Measurements from ENCODE around the gene PRMT9. TPM values are rescaled to one million over a fixed set of nuclear protein-coding genes. Genes with fewer than 3 reads are reported as not detected.

Gene PRMT9
- total and polyA plus RNA-seq, 2 of the 4 experiments (the other 2 are of a cell fraction): 5.0 to 14.2 TPM

GRCh38 chr4:147599206-147599605, 84.8 kb downstream of the PRMT9 start:
- Histone ChIP-seq H2BK120ac (ENCODE audit: low read depth, low read length) (peak overlapping the region; percentile 93), H4K20me1 (ENCODE audit: insufficient read depth, low read length) (no peaks in the 10 kb centered on the region), H4K8ac (ENCODE audit: low read depth in 2 of 2, low read length in 2 of 2) (peak overlapping the region; percentile 85 to 86; a peak in 3 of 4 replicates), H2AK5ac (ENCODE audit: low read depth, low read length) (peak overlapping the region; percentile 89), H3K27ac (ENCODE audit: insufficient read depth, low read length) (peak overlapping the region; percentile 71; the same call in 1 of the 2 replicates), H3K36me3 (ENCODE audit: control insufficient read depth, insufficient read depth, low read length) (no peaks in the 10 kb centered on the region), H3K18ac (ENCODE audit: low read depth, low read length) (peak overlapping the region; percentile 78), H3K79me1 (ENCODE audit: low read depth in 1 of 2, low read length in 2 of 2) (peaks cover 0 to 4% of the 10 kb centered on the region in 2 experiments; a peak in 1 of 4 replicates), H2BK20ac (ENCODE audit: low read depth, low read length) (peak overlapping the region; percentile 92), H3K9me1 (ENCODE audit: insufficient read depth, low read length) (peaks cover 14% of the 10 kb centered on the region), H2AFZ (replicated peaks; ENCODE audit: low read length, poor library complexity) (peak overlapping the region; percentile 74), H2BK5ac (ENCODE audit: low read depth, low read length, poor library complexity, severe bottlenecking) (peak overlapping the region; percentile 93), H3K4me3 (ENCODE audit: insufficient read depth, low read depth, low read length) (no peak overlapping the region), H3K4me2 (ENCODE audit: low read depth, low read length) (peak overlapping the region; percentile 56; the same call in 1 of the 2 replicates), H3K56ac (ENCODE audit: extremely low read depth, insufficient read depth, low read length) (peak overlapping the region; percentile 28; the same call in 1 of the 2 replicates), H4K5ac (ENCODE audit: low read depth, low read length) (peak overlapping the region; percentile 96), H2AK9ac (replicated peaks; ENCODE audit: low read depth, low read length, poor library complexity) (peak overlapping the region; percentile 88), H3K4me1 (ENCODE audit: control insufficient read depth, insufficient read depth, low read length) (peaks cover 16% of the 10 kb centered on the region), H2BK15ac (ENCODE audit: low read depth, low read length) (peak overlapping the region; percentile 77; the same call in 1 of the 3 replicates), H4K91ac (ENCODE audit: insufficient read depth, low read depth, low read length) (peak overlapping the region; percentile 94), H3K27me3 (ENCODE audit: control insufficient read depth, insufficient read depth, low read length) (no peaks in the 10 kb centered on the region), H3K23ac (ENCODE audit: low read depth, low read length) (peak overlapping the region; percentile 69), H3K4ac (ENCODE audit: low read depth, low read length) (peak overlapping the region; percentile 83), H3K9ac (ENCODE audit: low read depth, low read length) (no peak overlapping the region), H3K9me3 (ENCODE audit: control insufficient read depth, insufficient read depth, low read length) (no peaks in the 10 kb centered on the region), H3K14ac (replicated peaks; ENCODE audit: low read depth, low read length) (peak overlapping the region; percentile 80)
- DNase-seq (no peak), ATAC-seq (ENCODE audit: low read depth) (no peak)
- no peak for TF ChIP-seq RCOR1 (IDR thresholded peaks at IDR 0.05; ENCODE audit: insufficient replicate concordance, low read length)
- no CpG with 5 or more reads among the region's 1 CpG for WGBS, 2 experiments (ENCODE audit: extremely low coverage in 2 of 2, insufficient read length in 1 of 2)
- in situ Hi-C loops (cut with MboI; ENCODE audit: low sequenced_read_pairs) (loop anchor here (5.0 to 25.0 kb wide), 3 partner anchors 268 to 1262 kb away; no protein-coding TSS in a partner anchor), intact Hi-C loops (cut with micrococcal nuclease) (no loop called here), dilution Hi-C loops (cut with HindIII; ENCODE audit: low sequenced_read_pairs, unreplicated experiment) (no loop called here)
- no TSS peak for BruUV-seq (replicated peaks)
- ChIA-PET POLR2A (ENCODE audit: unreplicated experiment) (interaction anchor here (0.6 kb wide), 1 partner anchor 264 kb away, joined by 5 read pairs; no protein-coding TSS in a partner anchor), CTCF (interaction anchor here (1.3 to 2.2 kb wide), 2 partner anchors 81 to 267 kb away, joined by 3 to 9 read pairs; no protein-coding TSS in a partner anchor)

Data from IMR-90 (cell line).